Kidney (tissue), 14 donors: Measurements from ENCODE around the gene MSI2. TPM values are rescaled to one million over a fixed set of nuclear protein-coding genes. Genes with fewer than 3 reads are reported as not detected.
A peak's percentile ranks its signal among the peaks of the same experiment; 100 is the strongest.

Source experiments
- DNase-seq, 5 donors: peaks; one replicate each; pipeline ENCODE4 v3.0.0-alpha.2; 2013 to 2020
- FAIRE-seq: peaks from 2 replicates; lab custom pipeline; 2012; peaks lifted over from hg19 to GRCh38; lab: Jason Lieb, UNC
- H3K27ac ChIP-seq, 2 donors: one replicate each; pipeline ENCODE4 v1.7.0; 2013; ENCODE audit warnings: low read depth in 2 of 2, low read length in 2 of 2, inconsistent platforms in 1 of 2
- H3K27me3 ChIP-seq: one replicate; pipeline ENCODE4 v1.7.1; 2013; ENCODE audit warnings: low read length, inconsistent platforms; ENCODE audit not compliant: control insufficient read depth, insufficient read depth
- H3K36me3 ChIP-seq, 3 donors: one replicate each; pipeline versions ENCODE4 v1.7.0 to v1.7.1; 2013; ENCODE audit warnings: low read length in 3 of 3, control low read depth in 1 of 3, inconsistent platforms in 1 of 3; ENCODE audit not compliant: insufficient read depth in 3 of 3, control insufficient read depth in 2 of 3
- H3K4me1 ChIP-seq, 3 donors: one replicate each; pipeline versions ENCODE4 v1.7.0 to v1.7.1; 2013; ENCODE audit warnings: low read length in 3 of 3, inconsistent platforms in 1 of 3, low read depth in 1 of 3; ENCODE audit not compliant: control insufficient read depth in 2 of 3, insufficient read depth in 2 of 3
- H3K4me3 ChIP-seq, 3 donors: one replicate each; pipeline versions ENCODE4 v1.7.0 to v1.8.1; 2013; ENCODE audit warnings: low read length in 3 of 3, control low read depth in 1 of 3, inconsistent platforms in 1 of 3
- H3K9ac ChIP-seq, 3 donors: one replicate each; pipeline versions ENCODE4 v1.7.0 to v1.7.1; 2013; ENCODE audit warnings: low read length in 3 of 3, control low read depth in 1 of 3, inconsistent platforms in 1 of 3
- H3K9me3 ChIP-seq, 3 donors: one replicate each; pipeline versions ENCODE4 v1.7.0 to v1.7.1; 2013; ENCODE audit warnings: low read length in 3 of 3, control low read depth in 1 of 3, inconsistent platforms in 1 of 3; ENCODE audit not compliant: control insufficient read depth in 2 of 3, insufficient read depth in 1 of 3
- intact Hi-C: fragments of 100-400 bp; cut with DNase I; formaldehyde crosslinking; loops from one replicate; pipeline ENCODE4 v1.11.1; 2022
- polyA plus RNA-seq: library from polyadenylated mRNA; stranded (reverse); fragments of 350-450 nt; fragmentation: Illumina TruSeq; extraction: RNeasy Lipid Tissue Mini Kit (QIAGEN cat#74804); gene quantifications from one replicate; pipeline ENCODE4 v1.2.3, GENCODE V29; 2014; ENCODE audit warnings: low read depth, low replicate concordance; ENCODE audit not compliant: insufficient read depth
- total RNA-seq: library from RNA; stranded (reverse); fragmentation: NEBNext Ultra II Directional; extraction: Animal tissue kit (Norgen Biotek cat#: 25700); gene quantifications from one replicate; pipeline ENCODE4 v1.2.1, GENCODE V29; 2021
- TF ChIP-seq, protein P1 (sequence below): IDR thresholded peaks from 3 replicates; pipeline ENCODE4 v1.5.1; 2012; ENCODE audit warnings: mild to moderate bottlenecking, moderate library complexity, borderline replicate concordance; ENCODE audit not compliant: insufficient read depth; ENCODE audit errors: extremely low read depth
- donor health status: control.
- donor health status: control.
- donor health status: control.
- donor health status: control.
- donor health status: control.
- donor health status: DM: yes; HTN: yes; CAD: no.
- donor health status: Normal renal cell carcinoma (clear cell type).

The MSI2 gene
- total and polyA plus RNA-seq, 2 donors from 2014 or later, result 69.2 to 151 TPM

DNA sequence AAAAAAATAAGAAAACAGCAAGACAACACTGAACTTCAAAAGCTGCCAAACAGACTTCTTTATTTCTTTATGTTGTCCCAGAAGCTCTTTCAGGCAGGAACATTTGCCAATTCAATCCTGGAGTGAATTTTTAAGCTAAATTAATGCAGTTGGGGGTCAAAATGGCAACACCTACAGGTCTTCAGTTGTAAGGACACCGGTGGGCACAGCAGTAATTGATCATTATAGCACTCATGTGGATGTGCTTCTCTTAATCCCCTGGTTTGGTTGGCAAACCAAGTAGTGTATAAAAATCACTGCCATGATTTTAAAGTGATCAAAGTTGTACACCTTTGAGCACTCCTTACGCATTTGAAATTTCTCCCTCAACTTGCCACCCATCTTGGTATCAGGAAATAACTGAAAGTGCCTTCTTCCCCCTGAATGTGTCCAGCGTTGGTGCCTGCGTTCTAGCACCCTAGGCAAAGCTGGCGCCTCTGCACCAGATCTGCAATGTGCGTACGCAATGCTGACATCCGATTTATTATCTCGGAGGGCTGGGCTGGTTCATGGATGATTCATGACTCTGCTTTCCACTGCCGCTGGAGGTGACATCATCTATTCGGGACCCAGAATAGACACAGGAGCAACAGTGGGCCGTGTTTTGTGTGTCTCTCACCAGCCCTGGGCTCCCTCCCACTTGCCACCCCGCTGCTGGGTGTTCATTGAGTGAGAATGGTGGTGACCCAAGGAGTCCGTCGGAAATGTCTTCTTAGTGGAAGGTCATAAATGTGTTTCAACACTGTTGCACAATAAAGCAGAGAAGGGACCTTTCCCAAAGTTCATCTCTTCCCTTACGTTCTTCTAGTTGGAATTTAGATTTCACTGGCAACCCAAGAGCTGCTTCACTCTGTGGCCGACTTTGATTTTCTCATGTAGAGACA lies 285.4 kb downstream of the MSI2 start:
- peak in 2 of 5 donors; percentile 51 to 70 for DNase-seq

DNA sequence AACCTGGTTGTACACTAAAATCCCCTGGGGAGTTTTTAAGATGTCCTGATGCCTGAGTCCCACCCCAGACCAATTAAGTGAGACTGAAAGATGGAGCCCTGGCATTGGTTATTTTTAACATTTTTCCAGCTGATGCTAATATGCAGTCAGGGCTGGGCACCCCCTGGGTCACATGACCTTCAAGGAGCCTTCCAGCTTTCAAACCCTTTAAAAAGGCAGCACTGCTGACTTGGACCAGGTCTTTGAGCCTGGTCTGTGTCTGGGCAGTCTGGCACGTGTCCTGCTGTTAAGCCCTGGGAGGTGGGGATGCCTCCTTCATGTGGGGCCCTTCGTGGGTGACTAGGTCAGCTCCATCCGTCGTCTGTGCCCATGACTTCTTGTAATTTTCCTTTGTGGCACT lies 286.2 kb downstream of the MSI2 start:
- no peaks in the 10 kb centered on the region for H3K9me3 ChIP-seq
- peaks cover 4 to 18% (median 15%) of the 10 kb centered on the region in 3 donors for H3K4me1 ChIP-seq
- H3K36me3 ChIP-seq, result no peaks in the 10 kb centered on the region
- H3K27ac ChIP-seq, result no peak overlapping the region
- H3K9ac ChIP-seq, result no peak overlapping the region
- intact Hi-C loops, result no loop called here
- peak in 1 of 5 donors; percentile 48 for DNase-seq
- TF ChIP-seq, protein P1, sequence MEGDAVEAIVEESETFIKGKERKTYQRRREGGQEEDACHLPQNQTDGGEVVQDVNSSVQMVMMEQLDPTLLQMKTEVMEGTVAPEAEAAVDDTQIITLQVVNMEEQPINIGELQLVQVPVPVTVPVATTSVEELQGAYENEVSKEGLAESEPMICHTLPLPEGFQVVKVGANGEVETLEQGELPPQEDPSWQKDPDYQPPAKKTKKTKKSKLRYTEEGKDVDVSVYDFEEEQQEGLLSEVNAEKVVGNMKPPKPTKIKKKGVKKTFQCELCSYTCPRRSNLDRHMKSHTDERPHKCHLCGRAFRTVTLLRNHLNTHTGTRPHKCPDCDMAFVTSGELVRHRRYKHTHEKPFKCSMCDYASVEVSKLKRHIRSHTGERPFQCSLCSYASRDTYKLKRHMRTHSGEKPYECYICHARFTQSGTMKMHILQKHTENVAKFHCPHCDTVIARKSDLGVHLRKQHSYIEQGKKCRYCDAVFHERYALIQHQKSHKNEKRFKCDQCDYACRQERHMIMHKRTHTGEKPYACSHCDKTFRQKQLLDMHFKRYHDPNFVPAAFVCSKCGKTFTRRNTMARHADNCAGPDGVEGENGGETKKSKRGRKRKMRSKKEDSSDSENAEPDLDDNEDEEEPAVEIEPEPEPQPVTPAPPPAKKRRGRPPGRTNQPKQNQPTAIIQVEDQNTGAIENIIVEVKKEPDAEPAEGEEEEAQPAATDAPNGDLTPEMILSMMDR, result no peak
- FAIRE-seq, result no peak
- H3K4me3 ChIP-seq, result no peak overlapping the region
- no peaks in the 10 kb centered on the region for H3K27me3 ChIP-seq

More for the DNA sequence above, 285.4 kb downstream of the MSI2 start:
- Histone ChIP-seq H3K27me3 (no peaks in the 10 kb centered on the region), H3K4me3 (no peak overlapping the region), H3K4me1 (peaks cover 4 to 15% (median 15%) of the 10 kb centered on the region in 3 donors), H3K9me3 (no peaks in the 10 kb centered on the region), H3K27ac (no peak overlapping the region), H3K9ac (no peak overlapping the region), H3K36me3 (no peaks in the 10 kb centered on the region)
- intact Hi-C loops, result no loop called here
- FAIRE-seq, result no peak
- TF ChIP-seq, protein P1, result no peak

DNA sequence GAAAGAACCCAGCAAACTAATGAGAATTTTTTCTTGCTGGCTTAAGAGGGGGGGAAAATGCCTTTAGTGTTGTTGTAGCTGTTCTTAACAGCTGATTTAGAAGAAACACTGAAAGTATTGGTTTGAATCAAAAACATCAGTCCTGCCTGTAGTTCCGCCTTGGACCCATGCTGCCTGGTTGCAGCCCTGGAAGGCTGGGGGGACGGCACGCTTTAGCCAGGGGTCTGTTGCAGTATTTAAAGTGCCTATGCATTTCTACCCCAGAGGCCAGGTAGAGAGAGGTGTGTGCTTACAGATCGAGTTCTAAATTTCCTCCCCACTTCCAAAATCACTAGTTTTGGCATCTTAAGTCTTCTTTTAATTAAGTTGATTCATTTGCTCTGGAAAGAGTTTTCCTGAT lies 286.9 kb downstream of the MSI2 start:
- H3K4me1 ChIP-seq, result peaks cover 3 to 18% (median 16%) of the 10 kb centered on the region in 3 donors
- H3K4me3 ChIP-seq, result no peak overlapping the region
- TF ChIP-seq, protein P1, result no peak
- no peak for FAIRE-seq
- no peaks in the 10 kb centered on the region for H3K9me3 ChIP-seq
- intact Hi-C loops, result no loop called here
- no peak for DNase-seq
- H3K9ac ChIP-seq, result no peak overlapping the region
- no peaks in the 10 kb centered on the region for H3K27me3 ChIP-seq
- H3K36me3 ChIP-seq, result no peaks in the 10 kb centered on the region
- H3K27ac ChIP-seq, result no peak overlapping the region
